ENCODE results near the gene ACVRL1.

ACVRL1 gene

DNA sequence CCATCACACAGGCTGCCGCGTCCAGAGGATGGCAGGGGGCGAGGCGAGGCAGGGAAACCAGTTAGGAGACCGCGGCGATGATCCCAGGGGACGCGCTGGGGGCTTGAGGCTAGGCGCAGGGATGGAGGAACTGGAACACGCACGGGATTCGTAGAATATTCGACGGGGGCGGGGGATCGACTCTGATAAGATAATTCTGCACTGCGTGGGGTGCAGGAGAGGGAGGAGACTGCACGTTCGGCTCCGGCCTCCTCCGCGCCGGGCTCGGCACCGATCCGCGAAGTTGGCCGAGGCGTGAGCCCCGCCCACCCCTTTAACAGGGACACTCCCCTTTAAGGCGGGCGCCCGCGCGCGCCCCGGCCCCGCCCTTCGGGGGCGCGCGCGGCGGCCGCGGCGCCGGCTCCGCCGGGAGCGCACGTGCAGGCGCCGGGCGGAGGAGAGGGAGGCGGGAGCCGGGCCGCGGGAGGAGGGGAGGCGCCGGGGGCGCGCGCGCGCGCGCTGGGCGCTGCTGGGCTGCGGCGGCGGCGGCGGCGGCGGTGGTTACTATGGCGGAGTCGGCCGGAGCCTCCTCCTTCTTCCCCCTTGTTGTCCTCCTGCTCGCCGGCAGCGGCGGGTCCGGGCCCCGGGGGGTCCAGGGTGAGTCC is 44.0 kb downstream of the ACVRL1 start, which contains the start of gene ACVR1B:
Gene ACVR1B (plus strand): TSS at position 501 of the 644 bp plus-strand sequence. CDS start 45 bp downstream, at position 546.
- ATAC-seq, result peak; percentile 92
- TF ChIP-seq ZNF565 (CRISPR knock-in tag; conservative IDR thresholded peaks at IDR 0.05; ENCODE audit: low read depth), result no peak
- TF ChIP-seq, protein P1, sequence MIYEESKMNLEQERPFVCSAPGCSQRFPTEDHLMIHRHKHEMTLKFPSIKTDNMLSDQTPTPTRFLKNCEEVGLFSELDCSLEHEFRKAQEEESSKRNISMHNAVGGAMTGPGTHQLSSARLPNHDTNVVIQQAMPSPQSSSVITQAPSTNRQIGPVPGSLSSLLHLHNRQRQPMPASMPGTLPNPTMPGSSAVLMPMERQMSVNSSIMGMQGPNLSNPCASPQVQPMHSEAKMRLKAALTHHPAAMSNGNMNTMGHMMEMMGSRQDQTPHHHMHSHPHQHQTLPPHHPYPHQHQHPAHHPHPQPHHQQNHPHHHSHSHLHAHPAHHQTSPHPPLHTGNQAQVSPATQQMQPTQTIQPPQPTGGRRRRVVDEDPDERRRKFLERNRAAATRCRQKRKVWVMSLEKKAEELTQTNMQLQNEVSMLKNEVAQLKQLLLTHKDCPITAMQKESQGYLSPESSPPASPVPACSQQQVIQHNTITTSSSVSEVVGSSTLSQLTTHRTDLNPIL (CRISPR knock-in tag; IDR thresholded peaks at IDR 0.05; ENCODE audit: low read depth), result no peak
- no peak for TF ChIP-seq PPARA (CRISPR knock-in tag; IDR thresholded peaks at IDR 0.05; ENCODE audit: borderline replicate concordance)
- TF ChIP-seq ESRRG (CRISPR knock-in tag; IDR thresholded peaks at IDR 0.05), result no peak
- TF ChIP-seq CSRNP3 (CRISPR knock-in tag; IDR thresholded peaks at IDR 0.05), result no peak
- no peak for TF ChIP-seq GLIS3 (CRISPR knock-in tag; IDR thresholded peaks at IDR 0.05)
- TF ChIP-seq CSDC2 (CRISPR knock-in tag; IDR thresholded peaks at IDR 0.05), result no peak
- TF ChIP-seq, protein P2, sequence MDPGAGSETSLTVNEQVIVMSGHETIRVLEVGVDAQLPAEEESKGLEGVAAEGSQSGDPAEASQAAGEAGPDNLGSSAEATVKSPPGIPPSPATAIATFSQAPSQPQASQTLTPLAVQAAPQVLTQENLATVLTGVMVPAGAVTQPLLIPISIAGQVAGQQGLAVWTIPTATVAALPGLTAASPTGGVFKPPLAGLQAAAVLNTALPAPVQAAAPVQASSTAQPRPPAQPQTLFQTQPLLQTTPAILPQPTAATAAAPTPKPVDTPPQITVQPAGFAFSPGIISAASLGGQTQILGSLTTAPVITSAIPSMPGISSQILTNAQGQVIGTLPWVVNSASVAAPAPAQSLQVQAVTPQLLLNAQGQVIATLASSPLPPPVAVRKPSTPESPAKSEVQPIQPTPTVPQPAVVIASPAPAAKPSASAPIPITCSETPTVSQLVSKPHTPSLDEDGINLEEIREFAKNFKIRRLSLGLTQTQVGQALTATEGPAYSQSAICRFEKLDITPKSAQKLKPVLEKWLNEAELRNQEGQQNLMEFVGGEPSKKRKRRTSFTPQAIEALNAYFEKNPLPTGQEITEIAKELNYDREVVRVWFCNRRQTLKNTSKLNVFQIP (CRISPR knock-in tag; IDR thresholded peaks at IDR 0.05; ENCODE audit: borderline replicate concordance, low read depth), result no peak
- TF ChIP-seq ZFP3 (CRISPR knock-in tag; IDR thresholded peaks at IDR 0.05), result no peak

GRCh38 chr12:51951843-51952722 is 44.8 kb downstream of the ACVRL1 start:
- ATAC-seq, result peak; percentile 24
- TF ChIP-seq TOX (CRISPR knock-in tag; IDR thresholded peaks at IDR 0.05; ENCODE audit: borderline replicate concordance) (no peak), GLIS3 (CRISPR knock-in tag; IDR thresholded peaks at IDR 0.05) (no peak), ZNF565 (CRISPR knock-in tag; conservative IDR thresholded peaks at IDR 0.05; ENCODE audit: low read depth) (no peak), ZNF70 (CRISPR knock-in tag; IDR thresholded peaks at IDR 0.05) (no peak)

DNA sequence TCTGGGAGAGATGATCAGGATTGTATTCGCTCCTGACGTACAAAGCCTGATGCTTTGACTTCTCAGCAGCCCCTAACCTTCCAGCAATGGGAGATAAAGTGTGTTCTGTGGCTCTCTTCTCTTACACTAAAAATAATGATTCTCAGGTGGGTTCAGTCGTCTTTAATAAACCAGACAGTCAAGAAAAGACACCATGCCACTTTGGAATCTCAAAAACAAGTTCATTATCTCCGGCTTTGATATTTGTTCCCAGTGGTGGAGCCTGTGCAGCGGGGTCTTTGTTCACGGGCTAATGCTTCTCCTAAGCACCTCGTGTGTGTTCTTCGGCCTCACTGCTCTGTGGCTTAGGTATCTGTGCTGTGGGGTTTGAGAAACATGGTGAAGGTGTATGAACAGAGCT is 45.8 kb downstream of the ACVRL1 start:
- ATAC-seq, result no peak
- TF ChIP-seq ARNTL (CRISPR knock-in tag; IDR thresholded peaks at IDR 0.05; ENCODE audit: borderline replicate concordance, low read depth) (no peak), BACH2 (CRISPR knock-in tag; IDR thresholded peaks at IDR 0.05; ENCODE audit: borderline replicate concordance) (no peak)

DNA sequence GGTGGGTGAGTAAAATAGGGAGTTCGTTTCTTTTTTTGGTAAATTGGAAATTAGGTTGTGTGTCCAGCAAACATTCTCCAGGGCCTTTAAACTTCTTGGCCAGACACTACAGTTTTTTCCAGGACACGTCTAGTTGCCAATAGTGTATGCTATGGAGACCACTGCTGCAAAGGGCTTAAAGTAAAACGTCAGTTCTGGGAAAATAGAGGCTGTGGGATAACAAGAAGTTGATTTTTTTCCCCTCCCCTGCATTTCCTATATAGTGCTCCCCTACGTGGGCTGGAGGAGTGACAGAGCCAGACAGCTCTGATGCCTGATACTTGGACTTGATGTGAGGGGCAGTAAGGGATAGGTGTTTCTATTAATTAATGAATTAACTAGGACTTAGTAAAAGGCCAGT is 46.6 kb downstream of the ACVRL1 start:
- TF ChIP-seq ARNTL (CRISPR knock-in tag; IDR thresholded peaks at IDR 0.05; ENCODE audit: borderline replicate concordance, low read depth), result no peak
- TF ChIP-seq, protein P3, sequence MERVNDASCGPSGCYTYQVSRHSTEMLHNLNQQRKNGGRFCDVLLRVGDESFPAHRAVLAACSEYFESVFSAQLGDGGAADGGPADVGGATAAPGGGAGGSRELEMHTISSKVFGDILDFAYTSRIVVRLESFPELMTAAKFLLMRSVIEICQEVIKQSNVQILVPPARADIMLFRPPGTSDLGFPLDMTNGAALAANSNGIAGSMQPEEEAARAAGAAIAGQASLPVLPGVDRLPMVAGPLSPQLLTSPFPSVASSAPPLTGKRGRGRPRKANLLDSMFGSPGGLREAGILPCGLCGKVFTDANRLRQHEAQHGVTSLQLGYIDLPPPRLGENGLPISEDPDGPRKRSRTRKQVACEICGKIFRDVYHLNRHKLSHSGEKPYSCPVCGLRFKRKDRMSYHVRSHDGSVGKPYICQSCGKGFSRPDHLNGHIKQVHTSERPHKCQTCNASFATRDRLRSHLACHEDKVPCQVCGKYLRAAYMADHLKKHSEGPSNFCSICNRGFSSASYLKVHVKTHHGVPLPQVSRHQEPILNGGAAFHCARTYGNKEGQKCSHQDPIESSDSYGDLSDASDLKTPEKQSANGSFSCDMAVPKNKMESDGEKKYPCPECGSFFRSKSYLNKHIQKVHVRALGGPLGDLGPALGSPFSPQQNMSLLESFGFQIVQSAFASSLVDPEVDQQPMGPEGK (CRISPR knock-in tag; IDR thresholded peaks at IDR 0.05; ENCODE audit: borderline replicate concordance), result no peak

GRCh38 chr12:51954561-51955361 is 47.5 kb downstream of the ACVRL1 start:
- TF ChIP-seq GLIS3 (CRISPR knock-in tag; IDR thresholded peaks at IDR 0.05), result no peak
- no peak for TF ChIP-seq ISL1 (CRISPR knock-in tag; IDR thresholded peaks at IDR 0.05)
- TF ChIP-seq TOX (CRISPR knock-in tag; IDR thresholded peaks at IDR 0.05; ENCODE audit: borderline replicate concordance), result no peak
- TF ChIP-seq, protein P3 (CRISPR knock-in tag; IDR thresholded peaks at IDR 0.05; ENCODE audit: borderline replicate concordance), result no peak
- TF ChIP-seq, protein P2 (CRISPR knock-in tag; IDR thresholded peaks at IDR 0.05; ENCODE audit: borderline replicate concordance, low read depth), result no peak
- ATAC-seq, result no peak

More for the DNA sequence above, 46.6 kb downstream of the ACVRL1 start:
- no peak for ATAC-seq
